ENCODE data around the gene CTNNBIP1. TPM values are rescaled to one million over a fixed set of nuclear protein-coding genes. Genes with fewer than 3 reads are reported as not detected.

The CTNNBIP1 gene
- total and polyA plus RNA-seq, 2 of the 8 experiments (the other 6 are each of a cell fraction or from before 2014, with no cell fraction given), result 40.9 to 46.6 TPM

DNA sequence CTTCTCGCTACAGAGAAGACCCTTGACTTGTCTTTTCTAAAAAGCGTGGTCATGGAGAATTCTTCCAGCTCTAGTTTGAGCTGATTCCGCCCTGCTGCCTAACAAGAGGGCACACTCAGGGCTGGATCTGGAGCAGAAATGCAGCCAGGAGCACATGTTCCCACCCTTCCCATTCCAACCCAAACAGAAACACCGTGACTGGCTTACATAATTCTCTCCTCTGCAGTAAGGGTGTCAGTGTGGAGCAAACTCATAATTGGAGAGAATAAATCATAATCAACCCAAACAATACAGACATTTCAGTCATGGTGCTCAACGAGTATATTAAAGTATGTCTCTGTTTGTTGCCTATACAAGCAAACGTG, 34.5 kb downstream of the CTNNBIP1 start (continued):
- TF ChIP-seq, protein P1, sequence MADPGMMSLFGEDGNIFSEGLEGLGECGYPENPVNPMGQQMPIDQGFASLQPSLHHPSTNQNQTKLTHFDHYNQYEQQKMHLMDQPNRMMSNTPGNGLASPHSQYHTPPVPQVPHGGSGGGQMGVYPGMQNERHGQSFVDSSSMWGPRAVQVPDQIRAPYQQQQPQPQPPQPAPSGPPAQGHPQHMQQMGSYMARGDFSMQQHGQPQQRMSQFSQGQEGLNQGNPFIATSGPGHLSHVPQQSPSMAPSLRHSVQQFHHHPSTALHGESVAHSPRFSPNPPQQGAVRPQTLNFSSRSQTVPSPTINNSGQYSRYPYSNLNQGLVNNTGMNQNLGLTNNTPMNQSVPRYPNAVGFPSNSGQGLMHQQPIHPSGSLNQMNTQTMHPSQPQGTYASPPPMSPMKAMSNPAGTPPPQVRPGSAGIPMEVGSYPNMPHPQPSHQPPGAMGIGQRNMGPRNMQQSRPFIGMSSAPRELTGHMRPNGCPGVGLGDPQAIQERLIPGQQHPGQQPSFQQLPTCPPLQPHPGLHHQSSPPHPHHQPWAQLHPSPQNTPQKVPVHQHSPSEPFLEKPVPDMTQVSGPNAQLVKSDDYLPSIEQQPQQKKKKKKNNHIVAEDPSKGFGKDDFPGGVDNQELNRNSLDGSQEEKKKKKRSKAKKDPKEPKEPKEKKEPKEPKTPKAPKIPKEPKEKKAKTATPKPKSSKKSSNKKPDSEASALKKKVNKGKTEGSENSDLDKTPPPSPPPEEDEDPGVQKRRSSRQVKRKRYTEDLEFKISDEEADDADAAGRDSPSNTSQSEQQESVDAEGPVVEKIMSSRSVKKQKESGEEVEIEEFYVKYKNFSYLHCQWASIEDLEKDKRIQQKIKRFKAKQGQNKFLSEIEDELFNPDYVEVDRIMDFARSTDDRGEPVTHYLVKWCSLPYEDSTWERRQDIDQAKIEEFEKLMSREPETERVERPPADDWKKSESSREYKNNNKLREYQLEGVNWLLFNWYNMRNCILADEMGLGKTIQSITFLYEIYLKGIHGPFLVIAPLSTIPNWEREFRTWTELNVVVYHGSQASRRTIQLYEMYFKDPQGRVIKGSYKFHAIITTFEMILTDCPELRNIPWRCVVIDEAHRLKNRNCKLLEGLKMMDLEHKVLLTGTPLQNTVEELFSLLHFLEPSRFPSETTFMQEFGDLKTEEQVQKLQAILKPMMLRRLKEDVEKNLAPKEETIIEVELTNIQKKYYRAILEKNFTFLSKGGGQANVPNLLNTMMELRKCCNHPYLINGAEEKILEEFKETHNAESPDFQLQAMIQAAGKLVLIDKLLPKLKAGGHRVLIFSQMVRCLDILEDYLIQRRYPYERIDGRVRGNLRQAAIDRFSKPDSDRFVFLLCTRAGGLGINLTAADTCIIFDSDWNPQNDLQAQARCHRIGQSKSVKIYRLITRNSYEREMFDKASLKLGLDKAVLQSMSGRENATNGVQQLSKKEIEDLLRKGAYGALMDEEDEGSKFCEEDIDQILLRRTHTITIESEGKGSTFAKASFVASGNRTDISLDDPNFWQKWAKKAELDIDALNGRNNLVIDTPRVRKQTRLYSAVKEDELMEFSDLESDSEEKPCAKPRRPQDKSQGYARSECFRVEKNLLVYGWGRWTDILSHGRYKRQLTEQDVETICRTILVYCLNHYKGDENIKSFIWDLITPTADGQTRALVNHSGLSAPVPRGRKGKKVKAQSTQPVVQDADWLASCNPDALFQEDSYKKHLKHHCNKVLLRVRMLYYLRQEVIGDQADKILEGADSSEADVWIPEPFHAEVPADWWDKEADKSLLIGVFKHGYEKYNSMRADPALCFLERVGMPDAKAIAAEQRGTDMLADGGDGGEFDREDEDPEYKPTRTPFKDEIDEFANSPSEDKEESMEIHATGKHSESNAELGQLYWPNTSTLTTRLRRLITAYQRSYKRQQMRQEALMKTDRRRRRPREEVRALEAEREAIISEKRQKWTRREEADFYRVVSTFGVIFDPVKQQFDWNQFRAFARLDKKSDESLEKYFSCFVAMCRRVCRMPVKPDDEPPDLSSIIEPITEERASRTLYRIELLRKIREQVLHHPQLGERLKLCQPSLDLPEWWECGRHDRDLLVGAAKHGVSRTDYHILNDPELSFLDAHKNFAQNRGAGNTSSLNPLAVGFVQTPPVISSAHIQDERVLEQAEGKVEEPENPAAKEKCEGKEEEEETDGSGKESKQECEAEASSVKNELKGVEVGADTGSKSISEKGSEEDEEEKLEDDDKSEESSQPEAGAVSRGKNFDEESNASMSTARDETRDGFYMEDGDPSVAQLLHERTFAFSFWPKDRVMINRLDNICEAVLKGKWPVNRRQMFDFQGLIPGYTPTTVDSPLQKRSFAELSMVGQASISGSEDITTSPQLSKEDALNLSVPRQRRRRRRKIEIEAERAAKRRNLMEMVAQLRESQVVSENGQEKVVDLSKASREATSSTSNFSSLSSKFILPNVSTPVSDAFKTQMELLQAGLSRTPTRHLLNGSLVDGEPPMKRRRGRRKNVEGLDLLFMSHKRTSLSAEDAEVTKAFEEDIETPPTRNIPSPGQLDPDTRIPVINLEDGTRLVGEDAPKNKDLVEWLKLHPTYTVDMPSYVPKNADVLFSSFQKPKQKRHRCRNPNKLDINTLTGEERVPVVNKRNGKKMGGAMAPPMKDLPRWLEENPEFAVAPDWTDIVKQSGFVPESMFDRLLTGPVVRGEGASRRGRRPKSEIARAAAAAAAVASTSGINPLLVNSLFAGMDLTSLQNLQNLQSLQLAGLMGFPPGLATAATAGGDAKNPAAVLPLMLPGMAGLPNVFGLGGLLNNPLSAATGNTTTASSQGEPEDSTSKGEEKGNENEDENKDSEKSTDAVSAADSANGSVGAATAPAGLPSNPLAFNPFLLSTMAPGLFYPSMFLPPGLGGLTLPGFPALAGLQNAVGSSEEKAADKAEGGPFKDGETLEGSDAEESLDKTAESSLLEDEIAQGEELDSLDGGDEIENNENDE (IDR thresholded peaks at IDR 0.05; ENCODE audit: insufficient replicate concordance, low read length), result no peak
- TF ChIP-seq KDM5A (IDR thresholded peaks at IDR 0.05; ENCODE audit: low read length), result no peak
- no peak for TF ChIP-seq TCF12 (IDR thresholded peaks at IDR 0.05; ENCODE audit: low read depth, low read length)
- TF ChIP-seq CBX5 (IDR thresholded peaks at IDR 0.05; ENCODE audit: low read depth, low read length), result no peak
- no peak for TF ChIP-seq CEBPB (IDR thresholded peaks at IDR 0.05; ENCODE audit: low read depth, low read length)
- no peak for TF ChIP-seq TBP (IDR thresholded peaks at IDR 0.05; ENCODE audit: low read depth, low read length)
- no peak for TF ChIP-seq SAP30 (IDR thresholded peaks at IDR 0.05; ENCODE audit: insufficient read depth, insufficient replicate concordance, low read length)
- TF ChIP-seq EZH2 (IDR thresholded peaks at IDR 0.05; ENCODE audit: low read depth, low read length, severe bottlenecking), result no peak
